ENCODE measurements around the gene DPP7.
A peak's percentile ranks its signal among the peaks of the same experiment; 100 is the strongest.

The DPP7 gene

GRCh38 chr9:137116728-137117127 lies 2.2 kb upstream of the DPP7 start:
- H3K14ac ChIP-seq (ENCODE audit: low read length) = no peak overlapping the region
- H3K4me3 ChIP-seq (ENCODE audit: low read depth, low read length) = no peak overlapping the region
- H3K23ac ChIP-seq (ENCODE audit: low read length) = no peak overlapping the region
- peak; percentile 95 to 97 for DNase-seq
- no peak overlapping the region for H2BK12ac ChIP-seq (ENCODE audit: low read length)
- H3K4me1 ChIP-seq (ENCODE audit: control insufficient read depth in 1 of 2, insufficient read depth in 2 of 2, low read length in 2 of 2) = no peaks in the 10 kb centered on the region
- H3K4ac ChIP-seq (ENCODE audit: low read depth, low read length) = no peak overlapping the region
- H3K9ac ChIP-seq (ENCODE audit: low read length) = no peak overlapping the region
- H3K27ac ChIP-seq (ENCODE audit: low read depth, low read length) = no peak overlapping the region
- no peaks in the 10 kb centered on the region for H3K9me3 ChIP-seq (ENCODE audit: insufficient read depth, low read depth, low read length)
- H2BK5ac ChIP-seq (ENCODE audit: low read depth, low read length, poor library complexity) = no peak overlapping the region
- H2AK5ac ChIP-seq (ENCODE audit: low read length) = no peak overlapping the region
- no peak overlapping the region for H2BK120ac ChIP-seq (ENCODE audit: insufficient read depth, low read length, poor library complexity)
- H3K18ac ChIP-seq (ENCODE audit: low read length) = no peak overlapping the region
- H3K79me1 ChIP-seq (ENCODE audit: low read length) = no peaks in the 10 kb centered on the region
- no peak overlapping the region for H3K4me2 ChIP-seq (ENCODE audit: low read length)
- no peak overlapping the region for H2AFZ ChIP-seq (ENCODE audit: insufficient read depth, low read length, poor library complexity)
- H4K8ac ChIP-seq (ENCODE audit: low read depth, low read length) = no peak overlapping the region
- no peak overlapping the region for H4K12ac ChIP-seq (ENCODE audit: low read depth, low read length)
- peaks cover 24% of the 10 kb centered on the region for H3K27me3 ChIP-seq (ENCODE audit: insufficient read depth, low read length)
- H3K36me3 ChIP-seq (ENCODE audit: control insufficient read depth in 1 of 2, insufficient read depth in 2 of 2, low read length in 2 of 2) = no peaks in the 10 kb centered on the region
- H4K91ac ChIP-seq (ENCODE audit: low read depth, low read length) = no peak overlapping the region
- WGBS (ENCODE audit: extremely low coverage, insufficient coverage, insufficient read length) = no CpG with 5 or more reads among the region's 17 CpGs
- H3K79me2 ChIP-seq (ENCODE audit: control insufficient read depth, insufficient read depth, low read length, poor library complexity) = no peaks in the 10 kb centered on the region

- Histone ChIP-seq H2BK12ac (ENCODE audit: low read length) (no peak overlapping the region), H3K14ac (ENCODE audit: low read length) (no peak overlapping the region), H3K79me1 (ENCODE audit: low read length) (no peaks in the 10 kb centered on the region), H3K4me3 (ENCODE audit: low read depth, low read length) (no peak overlapping the region), H2AFZ (ENCODE audit: insufficient read depth, low read length, poor library complexity) (no peak overlapping the region), H3K4ac (ENCODE audit: low read depth, low read length) (no peak overlapping the region), H4K8ac (ENCODE audit: low read depth, low read length) (no peak overlapping the region), H3K27ac (ENCODE audit: low read depth, low read length) (no peak overlapping the region), H2BK5ac (ENCODE audit: low read depth, low read length, poor library complexity) (no peak overlapping the region), H2AK5ac (ENCODE audit: low read length) (no peak overlapping the region), H3K18ac (ENCODE audit: low read length) (no peak overlapping the region), H3K4me2 (ENCODE audit: low read length) (no peak overlapping the region), H3K36me3 (ENCODE audit: control insufficient read depth in 1 of 2, insufficient read depth in 2 of 2, low read length in 2 of 2) (no peaks in the 10 kb centered on the region), H3K9me3 (ENCODE audit: insufficient read depth, low read depth, low read length) (no peaks in the 10 kb centered on the region), H3K27me3 (ENCODE audit: insufficient read depth, low read length) (peaks cover 24% of the 10 kb centered on the region), H2BK120ac (ENCODE audit: insufficient read depth, low read length, poor library complexity) (no peak overlapping the region), H3K79me2 (ENCODE audit: control insufficient read depth, insufficient read depth, low read length, poor library complexity) (no peaks in the 10 kb centered on the region), H3K4me1 (ENCODE audit: control insufficient read depth in 1 of 2, insufficient read depth in 2 of 2, low read length in 2 of 2) (no peaks in the 10 kb centered on the region), H4K91ac (ENCODE audit: low read depth, low read length) (no peak overlapping the region), H4K12ac (ENCODE audit: low read depth, low read length) (no peak overlapping the region), H3K23ac (ENCODE audit: low read length) (no peak overlapping the region), H3K9ac (ENCODE audit: low read length) (no peak overlapping the region)
- no peak for DNase-seq
- no CpG with 5 or more reads among the region's 6 CpGs for WGBS (ENCODE audit: extremely low coverage, insufficient coverage, insufficient read length)
Measured at GRCh38 chr9:137116027-137116507, 1.5 kb upstream of the DPP7 start.

- no peak overlapping the region for H2BK12ac ChIP-seq (ENCODE audit: low read length)
- no peaks in the 10 kb centered on the region for H3K79me2 ChIP-seq (ENCODE audit: control insufficient read depth, insufficient read depth, low read length, poor library complexity)
- no peak overlapping the region for H4K8ac ChIP-seq (ENCODE audit: low read depth, low read length)
- peaks cover 0 to 2% of the 10 kb centered on the region in 2 experiments for H3K36me3 ChIP-seq (ENCODE audit: control insufficient read depth in 1 of 2, insufficient read depth in 2 of 2, low read length in 2 of 2)
- H3K9me3 ChIP-seq (ENCODE audit: insufficient read depth, low read depth, low read length) = no peaks in the 10 kb centered on the region
- H3K4me1 ChIP-seq (ENCODE audit: control insufficient read depth in 1 of 2, insufficient read depth in 2 of 2, low read length in 2 of 2) = no peaks in the 10 kb centered on the region
- H3K4ac ChIP-seq (ENCODE audit: low read depth, low read length) = no peak overlapping the region
- no peak overlapping the region for H3K4me3 ChIP-seq (ENCODE audit: low read depth, low read length)
- H2AFZ ChIP-seq (ENCODE audit: insufficient read depth, low read length, poor library complexity) = no peak overlapping the region
- no CpG with 5 or more reads among the region's 21 CpGs for WGBS (ENCODE audit: extremely low coverage, insufficient coverage, insufficient read length)
- H2BK120ac ChIP-seq (ENCODE audit: insufficient read depth, low read length, poor library complexity) = no peak overlapping the region
- no peak overlapping the region for H2BK5ac ChIP-seq (ENCODE audit: low read depth, low read length, poor library complexity)
- H3K23ac ChIP-seq (ENCODE audit: low read length) = no peak overlapping the region
- no peak for DNase-seq
- H3K18ac ChIP-seq (ENCODE audit: low read length) = no peak overlapping the region
- no peak overlapping the region for H3K14ac ChIP-seq (ENCODE audit: low read length)
- H3K27me3 ChIP-seq (ENCODE audit: insufficient read depth, low read length) = peaks cover 24% of the 10 kb centered on the region
- no peak overlapping the region for H4K12ac ChIP-seq (ENCODE audit: low read depth, low read length)
- H2AK5ac ChIP-seq (ENCODE audit: low read length) = no peak overlapping the region
- H4K91ac ChIP-seq (ENCODE audit: low read depth, low read length) = no peak overlapping the region
- H3K9ac ChIP-seq (ENCODE audit: low read length) = no peak overlapping the region
- H3K27ac ChIP-seq (ENCODE audit: low read depth, low read length) = no peak overlapping the region
- no peaks in the 10 kb centered on the region for H3K79me1 ChIP-seq (ENCODE audit: low read length)
- no peak overlapping the region for H3K4me2 ChIP-seq (ENCODE audit: low read length)
Measured at GRCh38 chr9:137115394-137116026, 977 bp upstream of the DPP7 start.

- no peak overlapping the region for H3K4ac ChIP-seq (ENCODE audit: low read depth, low read length)
- H2BK5ac ChIP-seq (ENCODE audit: low read depth, low read length, poor library complexity) = no peak overlapping the region
- H3K14ac ChIP-seq (ENCODE audit: low read length) = no peak overlapping the region
- H4K8ac ChIP-seq (ENCODE audit: low read depth, low read length) = no peak overlapping the region
- no peaks in the 10 kb centered on the region for H3K4me1 ChIP-seq (ENCODE audit: control insufficient read depth in 1 of 2, insufficient read depth in 2 of 2, low read length in 2 of 2)
- no CpG with 5 or more reads among the region's 45 CpGs for WGBS (ENCODE audit: extremely low coverage, insufficient coverage, insufficient read length)
- no peak for DNase-seq
- no peaks in the 10 kb centered on the region for H3K79me2 ChIP-seq (ENCODE audit: control insufficient read depth, insufficient read depth, low read length, poor library complexity)
- no peak overlapping the region for H2BK12ac ChIP-seq (ENCODE audit: low read length)
- H3K4me3 ChIP-seq (ENCODE audit: low read depth, low read length) = no peak overlapping the region
- H4K91ac ChIP-seq (ENCODE audit: low read depth, low read length) = no peak overlapping the region
- peak overlapping the region; percentile 59 for H3K4me2 ChIP-seq (ENCODE audit: low read length)
- no peak overlapping the region for H3K18ac ChIP-seq (ENCODE audit: low read length)
- H3K36me3 ChIP-seq (ENCODE audit: control insufficient read depth in 1 of 2, insufficient read depth in 2 of 2, low read length in 2 of 2) = peaks cover 5 to 9% of the 10 kb centered on the region in 2 experiments
- peaks cover 24% of the 10 kb centered on the region for H3K27me3 ChIP-seq (ENCODE audit: insufficient read depth, low read length)
- H3K27ac ChIP-seq (ENCODE audit: low read depth, low read length) = no peak overlapping the region
- no peak overlapping the region for H2AK5ac ChIP-seq (ENCODE audit: low read length)
- no peak overlapping the region for H2BK120ac ChIP-seq (ENCODE audit: insufficient read depth, low read length, poor library complexity)
- H3K9me3 ChIP-seq (ENCODE audit: insufficient read depth, low read depth, low read length) = no peaks in the 10 kb centered on the region
- H3K9ac ChIP-seq (ENCODE audit: low read length) = no peak overlapping the region
- H2AFZ ChIP-seq (ENCODE audit: insufficient read depth, low read length, poor library complexity) = no peak overlapping the region
- H3K79me1 ChIP-seq (ENCODE audit: low read length) = no peaks in the 10 kb centered on the region
- no peak overlapping the region for H4K12ac ChIP-seq (ENCODE audit: low read depth, low read length)
- H3K23ac ChIP-seq (ENCODE audit: low read length) = no peak overlapping the region
Measured at GRCh38 chr9:137114220-137114612, 317 bp downstream of the DPP7 start.
